Panc1 (cell line): Measurements from ENCODE around the gene CROCC2. TPM values are rescaled to one million over a fixed set of nuclear protein-coding genes. Genes with fewer than 3 reads are reported as not detected.

Source experiments
- ATAC-seq: fragments of 200-7000 bp; cut with Tn5 transposase; 2 replicates; pipeline ENCODE4 v1.9.1; 2020; ENCODE audit warnings: mild to moderate bottlenecking, moderate library complexity
- BruUV-seq: library from RNA; stranded (reverse); fragments of 400-500 nt; replicated peaks from 2 replicates; lab custom pipeline; 2021; lab: Mats Ljungman, UMichigan
- CTCF ChIA-PET: fragments of 300-600 bp; sonication (Branson Sonifier 250); formaldehyde crosslinking; loops from one replicate; lab custom pipeline; 2022; ENCODE audit warnings: antibody characterized with exemption; lab: Charles Lee
- POLR2A ChIA-PET: fragments of 300-600 bp; sonication (Branson Sonifier 250); formaldehyde crosslinking; loops from one replicate; lab custom pipeline; 2022; ENCODE audit warnings: antibody characterized with exemption; lab: Charles Lee
- DNase-seq: peaks from one replicate; pipeline ENCODE4 v3.0.0-alpha.2; 2010; ENCODE audit warnings: low read depth, low spot score
- H3K27ac ChIP-seq: 2 replicates; pipeline ENCODE4 v1.5.1; 2011; ENCODE audit warnings: mild to moderate bottlenecking, low read length, inconsistent platforms
- H3K27me3 ChIP-seq: fragments of 200-500 bp; sonication (Bioruptor generic); 2 replicates; pipeline ENCODE4 v1.6.0; 2014; ENCODE audit warnings: low read length, inconsistent platforms; ENCODE audit not compliant: control insufficient read depth, insufficient read depth
- H3K36me3 ChIP-seq: fragments of 200-500 bp; sonication (Bioruptor generic); 2 replicates; pipeline ENCODE4 v1.5.1; 2014; ENCODE audit warnings: inconsistent platforms, mild to moderate bottlenecking, low read length, moderate library complexity; ENCODE audit not compliant: control insufficient read depth, insufficient read depth
- H3K4me1 ChIP-seq: 2 replicates; pipeline ENCODE4 v1.5.1; 2011; ENCODE audit warnings: inconsistent platforms, mild to moderate bottlenecking, low read length, moderate library complexity; ENCODE audit not compliant: control insufficient read depth, insufficient read depth
- H3K4me3 ChIP-seq, 2 experiments: 2 replicates each; pipeline ENCODE4 v1.5.1; 2011 to 2012; ENCODE audit warnings: low read depth in 2 of 2, low read length in 2 of 2, mild to moderate bottlenecking in 2 of 2, inconsistent platforms in 1 of 2, moderate library complexity in 1 of 2
- H3K9me3 ChIP-seq: fragments of 200-500 bp; sonication (Bioruptor generic); 2 replicates; pipeline ENCODE4 v1.5.1; 2014; ENCODE audit warnings: low read depth, mild to moderate bottlenecking, inconsistent platforms, low read length, moderate library complexity; ENCODE audit not compliant: control insufficient read depth, insufficient read depth
- CTCF ChIP-seq: fragments of 450-650 bp; IDR thresholded peaks from 2 replicates; pipeline ENCODE4 v1.5.1; 2017; ENCODE audit warnings: mild to moderate bottlenecking
- POLR2AphosphoS5 ChIP-seq: IDR thresholded peaks from 2 replicates; pipeline ENCODE4 v1.6.1; 2012; ENCODE audit warnings: mild to moderate bottlenecking, low read depth, low read length, moderate library complexity
- REST ChIP-seq, 2 experiments: IDR thresholded peaks; 2 replicates each; pipeline ENCODE4 v1.6.1; 2011 to 2012; ENCODE audit warnings: low read depth in 2 of 2, control low read depth in 1 of 2, low read length in 1 of 2, mild to moderate bottlenecking in 1 of 2, moderate library complexity in 1 of 2; ENCODE audit not compliant: insufficient read depth in 1 of 2
- SIN3A ChIP-seq: IDR thresholded peaks from 2 replicates; pipeline ENCODE4 v1.6.1; 2012; ENCODE audit warnings: low read depth, mild to moderate bottlenecking, low read length, moderate library complexity, borderline replicate concordance; ENCODE audit not compliant: insufficient read depth
- TCF7L2 ChIP-seq: IDR thresholded peaks from 2 replicates; pipeline ENCODE4 v1.6.1; 2011; ENCODE audit warnings: mild to moderate bottlenecking, low read depth, low read length, inconsistent platforms
- in situ Hi-C: cut with HindIII; loops from 2 replicates; pipeline ENCODE4 v1.10.0; 2016; ENCODE audit warnings: low sequenced_read_pairs, low pct_unique_long_range_greater_than_20kb
- intact Hi-C: fragments of 100-400 bp; cut with micrococcal nuclease; formaldehyde crosslinking; loops from one replicate; pipeline ENCODE4 v1.10.0; 2022; ENCODE audit not compliant: unreplicated experiment
- total RNA-seq: library from RNA; stranded (reverse); gene quantifications from one replicate; pipeline ENCODE4 v1.2.1, GENCODE V29; 2021; ENCODE audit not compliant: unreplicated experiment

The CROCC2 gene
- total RNA-seq, 1 experiment from 2014 or later, result 0.23 TPM

- no peak overlapping the region for H3K27ac ChIP-seq
- no peaks in the 10 kb centered on the region for H3K27me3 ChIP-seq
- no TSS peak for BruUV-seq
- no peaks in the 10 kb centered on the region; the same call in 1 of the 2 replicates for H3K36me3 ChIP-seq
- no peak for DNase-seq
- intact Hi-C loops, result no loop called here
- peaks cover 11% of the 10 kb centered on the region for H3K4me1 ChIP-seq
- in situ Hi-C loops, result no loop called here
- H3K9me3 ChIP-seq, result peaks cover 13% of the 10 kb centered on the region; the same call in 1 of the 2 replicates
- ChIA-PET CTCF (no interaction called here), POLR2A (no interaction called here)
- no peak for ATAC-seq
- no peak for TF ChIP-seq REST (IDR thresholded peaks at IDR 0.05; ENCODE audit: insufficient read depth in 1 of 2, low read depth in 2 of 2, low read length in 1 of 2)
- TF ChIP-seq POLR2AphosphoS5, result no peak
- no peak for TF ChIP-seq TCF7L2
- TF ChIP-seq SIN3A, result no peak
- TF ChIP-seq CTCF, result no peak
- H3K4me3 ChIP-seq, result no peak overlapping the region
Measured at GRCh38 chr2:241000831-241001321, 94.7 kb downstream of the CROCC2 start.

GRCh38 chr2:241001413-241002274 lies 95.5 kb downstream of the CROCC2 start:
- in situ Hi-C loops (no loop called here), intact Hi-C loops (no loop called here)
- no peaks in the 10 kb centered on the region; the same call in 1 of the 2 replicates for H3K36me3 ChIP-seq
- CTCF ChIA-PET, result no interaction called here
- TF ChIP-seq REST (IDR thresholded peaks at IDR 0.05; ENCODE audit: insufficient read depth in 1 of 2, low read depth in 2 of 2, low read length in 1 of 2), result no peak
- ATAC-seq (no peak), DNase-seq (no peak)
- no TSS peak for BruUV-seq
- H3K9me3 ChIP-seq, result peaks cover 13% of the 10 kb centered on the region; the same call in 1 of the 2 replicates
- H3K4me3 ChIP-seq, result no peak overlapping the region
- H3K4me1 ChIP-seq, result peaks cover 11% of the 10 kb centered on the region
- POLR2A ChIA-PET, result no interaction called here
- H3K27me3 ChIP-seq, result no peaks in the 10 kb centered on the region
- H3K27ac ChIP-seq, result no peak overlapping the region
